Measurements from ENCODE around the gene ZNF598.

ZNF598 gene

DNA sequence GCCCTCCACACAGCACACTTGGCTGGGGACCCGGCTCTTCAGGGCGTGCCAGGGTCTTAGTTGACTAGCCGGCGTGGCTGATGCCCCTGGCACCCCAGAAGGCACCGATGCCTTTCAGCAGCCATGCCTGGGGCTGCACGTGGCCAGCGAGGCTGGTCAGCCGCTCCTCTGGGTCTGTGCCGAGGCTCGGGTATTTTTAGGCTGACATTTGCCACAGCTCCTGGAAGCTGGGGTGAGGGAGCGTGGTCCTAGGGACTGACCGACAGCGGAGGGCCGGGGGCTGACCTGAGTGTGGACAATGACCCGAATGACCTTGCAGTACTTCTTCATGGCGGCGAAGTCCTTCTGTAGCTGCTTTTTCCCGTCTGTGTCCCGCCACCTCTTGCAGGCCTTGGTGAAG is 59.1 kb downstream of the ZNF598 start:
- Histone ChIP-seq H3K4me2 (ENCODE audit: insufficient read depth, low read length) (no peak overlapping the region), H2AFZ (ENCODE audit: low read depth, low read length) (no peak overlapping the region), H3K27ac (ENCODE audit: low read length) (no peak overlapping the region), H3K9ac (ENCODE audit: low read depth, low read length) (no peak overlapping the region), H4K20me1 (ENCODE audit: insufficient read depth, low read length) (no peaks in the 10 kb centered on the region), H3K9me3 (ENCODE audit: insufficient read depth, low read length, severe bottlenecking) (no peaks in the 10 kb centered on the region), H3K36me3 (ENCODE audit: insufficient read depth, low read length) (no peaks in the 10 kb centered on the region), H3K4me1 (ENCODE audit: insufficient read depth, low read length) (no peaks in the 10 kb centered on the region), H3K27me3 (ENCODE audit: insufficient read depth, low read length, poor library complexity) (no peaks in the 10 kb centered on the region), H3K79me2 (ENCODE audit: insufficient read depth, low read length) (no peaks in the 10 kb centered on the region), H3K4me3 (ENCODE audit: low read depth in 1 of 2, low read length in 2 of 2) (no peak overlapping the region)
- DNase-seq: no peak
- TF ChIP-seq EZH2 (IDR thresholded peaks at IDR 0.05; ENCODE audit: borderline replicate concordance, low read depth, low read length, severe bottlenecking): no peak
- TF ChIP-seq, protein P1, sequence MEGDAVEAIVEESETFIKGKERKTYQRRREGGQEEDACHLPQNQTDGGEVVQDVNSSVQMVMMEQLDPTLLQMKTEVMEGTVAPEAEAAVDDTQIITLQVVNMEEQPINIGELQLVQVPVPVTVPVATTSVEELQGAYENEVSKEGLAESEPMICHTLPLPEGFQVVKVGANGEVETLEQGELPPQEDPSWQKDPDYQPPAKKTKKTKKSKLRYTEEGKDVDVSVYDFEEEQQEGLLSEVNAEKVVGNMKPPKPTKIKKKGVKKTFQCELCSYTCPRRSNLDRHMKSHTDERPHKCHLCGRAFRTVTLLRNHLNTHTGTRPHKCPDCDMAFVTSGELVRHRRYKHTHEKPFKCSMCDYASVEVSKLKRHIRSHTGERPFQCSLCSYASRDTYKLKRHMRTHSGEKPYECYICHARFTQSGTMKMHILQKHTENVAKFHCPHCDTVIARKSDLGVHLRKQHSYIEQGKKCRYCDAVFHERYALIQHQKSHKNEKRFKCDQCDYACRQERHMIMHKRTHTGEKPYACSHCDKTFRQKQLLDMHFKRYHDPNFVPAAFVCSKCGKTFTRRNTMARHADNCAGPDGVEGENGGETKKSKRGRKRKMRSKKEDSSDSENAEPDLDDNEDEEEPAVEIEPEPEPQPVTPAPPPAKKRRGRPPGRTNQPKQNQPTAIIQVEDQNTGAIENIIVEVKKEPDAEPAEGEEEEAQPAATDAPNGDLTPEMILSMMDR (IDR thresholded peaks at IDR 0.05; ENCODE audit: borderline replicate concordance, extremely low read depth, low read length, poor library complexity, severe bottlenecking): no peak
- no peak for ATAC-seq (ENCODE audit: insufficient read depth, low read depth)

DNA sequence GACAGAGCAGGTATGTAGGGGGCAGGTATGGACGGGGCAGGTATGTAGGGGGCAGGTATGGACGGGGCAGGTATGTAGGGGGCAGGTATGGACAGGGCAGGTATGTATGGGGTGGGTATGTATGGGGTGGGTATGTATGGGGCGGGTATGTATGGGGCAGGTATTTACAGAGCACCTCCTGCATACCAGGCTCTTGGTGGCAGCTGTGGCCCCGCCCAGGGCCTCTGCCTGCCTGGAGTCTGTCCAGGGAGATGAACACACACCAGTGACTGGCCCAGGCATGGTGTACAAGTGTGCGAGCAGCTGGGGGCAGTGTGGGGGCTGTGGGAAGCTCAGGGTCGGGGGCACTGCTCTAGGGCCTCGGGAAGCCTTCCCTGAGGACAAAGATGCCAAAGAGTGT is 59.6 kb downstream of the ZNF598 start:
- Histone ChIP-seq H3K9me3 (ENCODE audit: insufficient read depth, low read length, severe bottlenecking) (no peaks in the 10 kb centered on the region), H3K4me2 (ENCODE audit: insufficient read depth, low read length) (no peak overlapping the region), H4K20me1 (ENCODE audit: insufficient read depth, low read length) (no peaks in the 10 kb centered on the region), H3K4me3 (ENCODE audit: low read depth in 1 of 2, low read length in 2 of 2) (no peak overlapping the region), H3K36me3 (ENCODE audit: insufficient read depth, low read length) (no peaks in the 10 kb centered on the region), H3K27me3 (ENCODE audit: insufficient read depth, low read length, poor library complexity) (no peaks in the 10 kb centered on the region), H3K79me2 (ENCODE audit: insufficient read depth, low read length) (no peaks in the 10 kb centered on the region), H2AFZ (ENCODE audit: low read depth, low read length) (no peak overlapping the region), H3K27ac (ENCODE audit: low read length) (no peak overlapping the region), H3K9ac (ENCODE audit: low read depth, low read length) (no peak overlapping the region), H3K4me1 (ENCODE audit: insufficient read depth, low read length) (no peaks in the 10 kb centered on the region)
- TF ChIP-seq, protein P1 (IDR thresholded peaks at IDR 0.05; ENCODE audit: borderline replicate concordance, extremely low read depth, low read length, poor library complexity, severe bottlenecking): no peak
- TF ChIP-seq EZH2 (IDR thresholded peaks at IDR 0.05; ENCODE audit: borderline replicate concordance, low read depth, low read length, severe bottlenecking): no peak
- ATAC-seq (ENCODE audit: insufficient read depth, low read depth): no peak
- no peak for DNase-seq

DNA sequence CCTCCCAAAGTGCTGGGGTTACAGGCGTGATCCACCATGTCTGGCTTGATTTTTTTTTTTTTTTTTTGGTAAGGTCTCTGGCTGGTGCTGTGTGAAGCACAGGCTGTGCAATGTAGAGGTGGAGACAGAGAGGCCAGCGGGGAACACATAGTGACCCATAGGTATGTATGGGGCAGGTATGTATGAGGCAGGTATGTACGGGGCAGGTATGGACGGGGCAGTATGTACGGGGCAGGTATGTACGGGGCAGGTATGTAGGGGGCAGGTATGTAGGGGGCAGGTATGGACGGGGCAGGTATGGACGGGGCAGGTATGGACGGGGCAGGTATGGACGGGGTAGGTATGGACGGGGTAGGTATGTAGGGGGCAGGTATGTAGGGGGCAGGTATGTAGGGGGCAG is 60.1 kb downstream of the ZNF598 start:
- no peak overlapping the region for H2AFZ ChIP-seq (ENCODE audit: low read depth, low read length)
- H3K9ac ChIP-seq (ENCODE audit: low read depth, low read length): no peak overlapping the region
- no peak for DNase-seq
- no peak for TF ChIP-seq EZH2 (IDR thresholded peaks at IDR 0.05; ENCODE audit: borderline replicate concordance, low read depth, low read length, severe bottlenecking)
- TF ChIP-seq, protein P1 (IDR thresholded peaks at IDR 0.05; ENCODE audit: borderline replicate concordance, extremely low read depth, low read length, poor library complexity, severe bottlenecking): no peak
- no peaks in the 10 kb centered on the region for H3K79me2 ChIP-seq (ENCODE audit: insufficient read depth, low read length)
- no peak for ATAC-seq (ENCODE audit: insufficient read depth, low read depth)
- no peak overlapping the region for H3K4me2 ChIP-seq (ENCODE audit: insufficient read depth, low read length)
- H4K20me1 ChIP-seq (ENCODE audit: insufficient read depth, low read length): no peaks in the 10 kb centered on the region
- H3K4me1 ChIP-seq (ENCODE audit: insufficient read depth, low read length): no peaks in the 10 kb centered on the region
- no peaks in the 10 kb centered on the region for H3K9me3 ChIP-seq (ENCODE audit: insufficient read depth, low read length, severe bottlenecking)
- H3K4me3 ChIP-seq (ENCODE audit: low read depth in 1 of 2, low read length in 2 of 2): no peak overlapping the region
- no peak overlapping the region for H3K27ac ChIP-seq (ENCODE audit: low read length)
- H3K27me3 ChIP-seq (ENCODE audit: insufficient read depth, low read length, poor library complexity): no peaks in the 10 kb centered on the region
- H3K36me3 ChIP-seq (ENCODE audit: insufficient read depth, low read length): no peaks in the 10 kb centered on the region

All from DND-41 (cell line).